SK-N-SH (cell line): ENCODE measurements around the gene TBL1XR1. TPM values are rescaled to one million over a fixed set of nuclear protein-coding genes. Genes with fewer than 3 reads are reported as not detected.

Source experiments
- CTCF ChIA-PET: fragments of 300-600, 350-600 bp; formaldehyde crosslinking; extraction: SDS; loops from one replicate; lab custom pipeline; 2021; lab: Yijun Ruan, JAX
- POLR2A ChIA-PET: fragments of 350-600 bp; sonication (Branson Sonifier 250); formaldehyde crosslinking; extraction: SDS; loops from one replicate; lab custom pipeline; 2020; ENCODE audit warnings: antibody characterized with exemption, inconsistent platforms; lab: Yijun Ruan, JAX
- DNase-seq: peaks from one replicate; pipeline ENCODE4 v3.0.0; 2012
- H2AFZ ChIP-seq: fragments of 200-600 bp; sonication (generic); 2 replicates; pipeline ENCODE4 v1.8.1; 2016; ENCODE audit warnings: antibody characterized with exemption, mild to moderate bottlenecking, low read depth
- H3F3A ChIP-seq: fragments of 200-600 bp; sonication (generic); replicated peaks from 2 replicates; pipeline ENCODE3; 2016; ENCODE audit warnings: antibody characterized with exemption, mild to moderate bottlenecking; ENCODE audit not compliant: insufficient read depth
- H3K27ac ChIP-seq, 2 experiments: fragments of 200-500 bp in 1 of 2; fragments of 200-600 bp in 1 of 2; sonication (Bioruptor generic) in 1 of 2; sonication (generic), shearing (Covaris generic) in 1 of 2; 2 replicates each; pipeline versions ENCODE4 v1.5.1 to v1.6.1; 2014 to 2016; ENCODE audit warnings: low read depth in 2 of 2, inconsistent platforms in 1 of 2, low read length in 1 of 2, mild to moderate bottlenecking in 1 of 2, mixed read lengths in 1 of 2
- H3K27me3 ChIP-seq: fragments of 200-600 bp; sonication (generic), shearing (Covaris generic); 2 replicates; pipeline ENCODE4 v1.6.1; 2016; ENCODE audit warnings: mixed run types; ENCODE audit not compliant: insufficient read depth
- H3K36me3 ChIP-seq, 2 experiments: fragments of 200-500 bp in 1 of 2; fragments of 200-600 bp in 1 of 2; sonication (Bioruptor generic) in 1 of 2; sonication (generic) in 1 of 2; replicated peaks in 1 of 2; 2 replicates each; pipeline versions ENCODE3 to v1.5.1; 2014 to 2016; ENCODE audit warnings: low read length in 1 of 2, mild to moderate bottlenecking in 1 of 2; ENCODE audit not compliant: insufficient read depth in 2 of 2, control insufficient read depth in 1 of 2
- H3K4me1 ChIP-seq, 2 experiments: fragments of 200-500 bp in 1 of 2; fragments of 200-600 bp in 1 of 2; sonication (Bioruptor generic) in 1 of 2; sonication (generic), shearing (Covaris generic) in 1 of 2; 2 replicates each; pipeline versions ENCODE4 v1.5.1 to v1.6.1; 2014 to 2016; ENCODE audit warnings: low read depth in 1 of 2, low read length in 1 of 2, mixed run types in 1 of 2; ENCODE audit not compliant: insufficient read depth in 2 of 2, control insufficient read depth in 1 of 2
- H3K4me2 ChIP-seq: fragments of 200-600 bp; sonication (generic), shearing (Covaris generic); 2 replicates; pipeline ENCODE4 v1.6.1; 2017; ENCODE audit warnings: mixed run types
- H3K4me3 ChIP-seq, 2 experiments: fragments of 200-500 bp in 1 of 2; fragments of 200-600 bp in 1 of 2; sonication (Bioruptor generic) in 1 of 2; sonication (generic), shearing (Covaris generic) in 1 of 2; 2 replicates each; pipeline versions ENCODE4 v1.5.1 to v1.8.1; 2014 to 2016; ENCODE audit warnings: low read depth in 2 of 2, inconsistent platforms in 1 of 2, low read length in 1 of 2, mild to moderate bottlenecking in 1 of 2, mixed read lengths in 1 of 2, moderate library complexity in 1 of 2
- H3K79me2 ChIP-seq: fragments of 200-600 bp; sonication (generic); 2 replicates; pipeline ENCODE4 v1.8.1; 2017; ENCODE audit warnings: mild to moderate bottlenecking; ENCODE audit not compliant: insufficient read depth
- H3K9ac ChIP-seq: fragments of 200-600 bp; sonication (generic); 2 replicates; pipeline ENCODE4 v1.6.1; 2017; ENCODE audit warnings: mixed run types
- H3K9me2 ChIP-seq: fragments of 200-600 bp; sonication (generic); 2 replicates; pipeline ENCODE4 v1.6.1; 2017; ENCODE audit warnings: mixed run types
- H3K9me3 ChIP-seq: fragments of 200-600 bp; sonication (generic); 2 replicates; pipeline ENCODE4 v1.6.1; 2017; ENCODE audit warnings: mixed run types, mild to moderate bottlenecking, moderate library complexity
- H4K20me1 ChIP-seq: fragments of 200-600 bp; sonication (generic); 2 replicates; pipeline ENCODE4 v1.6.1; 2017; ENCODE audit warnings: mild to moderate bottlenecking, mixed run types; ENCODE audit not compliant: insufficient read depth
- CHD2 ChIP-seq: fragments of 150-350 bp; IDR thresholded peaks from 2 replicates; pipeline ENCODE4 v1.6.1; 2018; ENCODE audit warnings: low read length; ENCODE audit not compliant: partially characterized antibody
- EP300 ChIP-seq, 2 experiments: IDR thresholded peaks; 2 replicates each; pipeline versions ENCODE4 v1.4.0 to v1.6.1; 2012; ENCODE audit warnings: borderline replicate concordance in 1 of 2, low read depth in 1 of 2, low read length in 1 of 2
- FOXM1 ChIP-seq: IDR thresholded peaks from 2 replicates; pipeline ENCODE4 v1.4.0; 2012; ENCODE audit warnings: low read depth, mild to moderate bottlenecking
- JUND ChIP-seq: IDR thresholded peaks from 2 replicates; pipeline ENCODE4 v1.4.0; 2012
- MAX ChIP-seq: IDR thresholded peaks from 2 replicates; pipeline ENCODE4 v1.4.0; 2012; ENCODE audit warnings: low read depth
- MEF2A ChIP-seq: IDR thresholded peaks from 2 replicates; pipeline ENCODE4 v1.4.0; 2012; ENCODE audit warnings: low read depth, borderline replicate concordance
- NRF1 ChIP-seq: IDR thresholded peaks from 2 replicates; pipeline ENCODE4 v1.6.1; 2012; ENCODE audit warnings: low read depth, mild to moderate bottlenecking, low read length
- POLR2AphosphoS5 ChIP-seq: IDR thresholded peaks from 2 replicates; pipeline ENCODE4 v1.6.1; 2012; ENCODE audit warnings: low read depth, low read length
- RAD21 ChIP-seq: IDR thresholded peaks from 2 replicates; pipeline ENCODE4 v1.6.1; 2012; ENCODE audit warnings: mild to moderate bottlenecking, low read length
- RXRA ChIP-seq: IDR thresholded peaks from 2 replicates; pipeline ENCODE4 v1.4.0; 2012; ENCODE audit warnings: low read depth, mild to moderate bottlenecking, borderline replicate concordance
- TEAD4 ChIP-seq: IDR thresholded peaks from 2 replicates; pipeline ENCODE4 v1.4.0; 2012; ENCODE audit warnings: mild to moderate bottlenecking, borderline replicate concordance; ENCODE audit not compliant: insufficient read depth
- USF2 ChIP-seq: fragments of 150-350 bp; IDR thresholded peaks from 2 replicates; pipeline ENCODE4 v1.6.1; 2017; ENCODE audit warnings: antibody characterized with exemption, low read length, low read depth, borderline replicate concordance
- YY1 ChIP-seq: IDR thresholded peaks from 2 replicates; pipeline ENCODE4 v1.4.0; 2012; ENCODE audit warnings: low read depth, mild to moderate bottlenecking
- WGBS: methylation state at CpG from one replicate; pipeline ENCODE4 v1.1.6; 2017; ENCODE audit warnings: low lambda C conversion rate; 5-methylcytosine and 5-hydroxymethylcytosine counted together
- polyA plus RNA-seq, 3 experiments: library from polyadenylated mRNA; depleted of rRNA; stranded (reverse); fragments of >200 nt; gene quantifications; 2 replicates each; pipeline ENCODE4 v1.2.3, GENCODE V29; 2012
- TF ChIP-seq, protein P1 (sequence below): IDR thresholded peaks from 2 replicates; pipeline ENCODE4; 2012
- TF ChIP-seq, protein P2 (sequence below): IDR thresholded peaks from 2 replicates; pipeline ENCODE4 v1.4.0; 2012; ENCODE audit warnings: low read depth, borderline replicate concordance

The TBL1XR1 gene
- polyA plus RNA-seq, 1 of the 3 experiments (the other 2 are of a cell fraction), result 20.9 TPM

DNA sequence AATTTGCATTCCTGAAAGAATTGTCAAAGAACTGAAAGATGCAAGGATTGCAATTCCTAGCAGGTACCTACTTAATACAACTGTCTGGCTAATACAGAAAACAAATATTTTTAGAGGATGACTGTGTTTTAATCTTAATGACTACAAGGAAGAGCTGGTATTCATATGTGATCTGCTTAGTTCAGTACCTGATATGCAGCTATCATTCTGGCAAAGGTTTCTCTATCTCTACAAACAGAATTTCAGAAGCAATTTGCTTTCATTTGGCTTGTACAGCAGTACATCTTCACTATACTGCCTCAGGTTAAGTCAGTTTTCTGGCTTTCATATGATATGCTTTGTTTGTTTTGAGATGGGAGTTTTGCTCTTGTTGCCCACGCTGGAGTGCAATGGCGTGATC, 51.3 kb downstream of the TBL1XR1 start:
- Histone ChIP-seq H3K36me3 (peaks cover 0 to 10% of the 10 kb centered on the region in 2 experiments), H3K4me1 (peaks cover 16 to 40% of the 10 kb centered on the region in 2 experiments), H3K9me3 (no peaks in the 10 kb centered on the region), H3K4me2 (peak overlapping the region; percentile 42; the same call in 1 of the 2 replicates), H2AFZ (no peak overlapping the region), H3K27me3 (no peaks in the 10 kb centered on the region), H4K20me1 (peaks cover 91% of the 10 kb centered on the region), H3F3A (peaks cover 27% of the 10 kb centered on the region), H3K4me3 (no peak overlapping the region), H3K27ac (peak overlapping the region; percentile 3 to 56; a peak in 2 of 4 replicates), H3K79me2 (peaks cover 99% of the 10 kb centered on the region), H3K9ac (no peak overlapping the region), H3K9me2 (no peaks in the 10 kb centered on the region)
- no peak for DNase-seq
- CTCF ChIA-PET, result no interaction called here
- POLR2A ChIA-PET, result no interaction called here
- 85% methylated on average over 2 of the region's 2 CpGs for WGBS
- no peak for TF ChIP-seq TEAD4

DNA sequence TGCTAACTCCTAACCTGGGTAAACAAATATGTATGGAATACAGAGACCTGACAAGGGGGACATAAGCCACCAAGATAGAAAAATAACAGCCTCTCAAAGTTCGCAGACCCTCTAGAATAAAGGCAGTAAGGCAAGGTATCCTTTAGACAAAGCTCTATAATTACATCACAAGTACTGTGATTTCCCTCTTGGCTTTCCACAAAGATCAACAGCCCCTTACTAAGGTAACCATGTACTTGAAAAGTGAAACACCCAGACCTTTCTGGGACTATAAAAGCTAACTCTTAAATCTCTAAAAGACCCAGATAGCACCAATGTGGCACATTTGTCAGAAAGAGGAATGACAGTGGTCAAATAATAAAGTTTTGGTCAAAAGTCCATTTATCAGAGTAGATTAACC, 51.9 kb downstream of the TBL1XR1 start:
- WGBS, result 89% methylated on average over 1 of the region's 1 CpG
- H3F3A ChIP-seq, result peaks cover 26% of the 10 kb centered on the region
- CTCF ChIA-PET, result interaction anchor here (1.1 kb wide), 1 partner anchor 9 kb away, joined by 3 read pairs; no protein-coding TSS in a partner anchor
- no peak for DNase-seq
- no peaks in the 10 kb centered on the region for H3K9me2 ChIP-seq
- H2AFZ ChIP-seq, result no peak overlapping the region
- no peak overlapping the region; a peak in 1 of 4 replicates for H3K27ac ChIP-seq
- H3K27me3 ChIP-seq, result no peaks in the 10 kb centered on the region
- no peaks in the 10 kb centered on the region for H3K9me3 ChIP-seq
- peaks cover 99% of the 10 kb centered on the region for H3K79me2 ChIP-seq
- H3K4me1 ChIP-seq, result peaks cover 13 to 36% of the 10 kb centered on the region in 2 experiments
- H3K4me3 ChIP-seq, result no peak overlapping the region
- H3K4me2 ChIP-seq, result no peak overlapping the region
- H4K20me1 ChIP-seq, result peaks cover 91% of the 10 kb centered on the region
- peaks cover 0 to 11% of the 10 kb centered on the region in 2 experiments for H3K36me3 ChIP-seq
- POLR2A ChIA-PET, result no interaction called here
- no peak overlapping the region for H3K9ac ChIP-seq
- no peak for TF ChIP-seq POLR2AphosphoS5
- TF ChIP-seq TEAD4, result no peak
- TF ChIP-seq MEF2A, result no peak
- no peak for TF ChIP-seq MAX
- TF ChIP-seq, protein P1, sequence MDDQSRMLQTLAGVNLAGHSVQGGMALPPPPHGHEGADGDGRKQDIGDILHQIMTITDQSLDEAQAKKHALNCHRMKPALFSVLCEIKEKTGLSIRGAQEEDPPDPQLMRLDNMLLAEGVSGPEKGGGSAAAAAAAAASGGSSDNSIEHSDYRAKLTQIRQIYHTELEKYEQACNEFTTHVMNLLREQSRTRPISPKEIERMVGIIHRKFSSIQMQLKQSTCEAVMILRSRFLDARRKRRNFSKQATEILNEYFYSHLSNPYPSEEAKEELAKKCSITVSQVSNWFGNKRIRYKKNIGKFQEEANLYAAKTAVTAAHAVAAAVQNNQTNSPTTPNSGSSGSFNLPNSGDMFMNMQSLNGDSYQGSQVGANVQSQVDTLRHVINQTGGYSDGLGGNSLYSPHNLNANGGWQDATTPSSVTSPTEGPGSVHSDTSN, result no peak
- no peak for TF ChIP-seq NRF1
- TF ChIP-seq EP300 (IDR thresholded peaks at IDR 0.05; ENCODE audit: borderline replicate concordance in 1 of 2, low read depth in 1 of 2, low read length in 1 of 2), result no peak
- TF ChIP-seq YY1, result no peak

- 81% methylated on average over 3 of the region's 3 CpGs for whole genome bisulfite sequencing
- no peak for TF ChIP-seq CHD2
- TF ChIP-seq USF2, result no peak
- TF ChIP-seq RAD21, result no peak
- TF ChIP-seq, protein P2, sequence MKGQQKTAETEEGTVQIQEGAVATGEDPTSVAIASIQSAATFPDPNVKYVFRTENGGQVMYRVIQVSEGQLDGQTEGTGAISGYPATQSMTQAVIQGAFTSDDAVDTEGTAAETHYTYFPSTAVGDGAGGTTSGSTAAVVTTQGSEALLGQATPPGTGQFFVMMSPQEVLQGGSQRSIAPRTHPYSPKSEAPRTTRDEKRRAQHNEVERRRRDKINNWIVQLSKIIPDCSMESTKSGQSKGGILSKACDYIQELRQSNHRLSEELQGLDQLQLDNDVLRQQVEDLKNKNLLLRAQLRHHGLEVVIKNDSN, result no peak
- TF ChIP-seq POLR2AphosphoS5, result no peak
- no peak for TF ChIP-seq RXRA
- no peak for TF ChIP-seq EP300 (IDR thresholded peaks at IDR 0.05; ENCODE audit: borderline replicate concordance in 1 of 2, low read depth in 1 of 2, low read length in 1 of 2)
- TF ChIP-seq FOXM1, result no peak
- TF ChIP-seq JUND, result no peak
Observed at GRCh38 chr3:177144922-177145321, 52.4 kb downstream of the TBL1XR1 start.

More at GRCh38 chr3:177144922-177145321, 52.4 kb downstream of the TBL1XR1 start:
- Histone ChIP-seq H3K36me3 (peaks cover 0 to 16% of the 10 kb centered on the region in 2 experiments), H3K9ac (no peak overlapping the region), H4K20me1 (peaks cover 91% of the 10 kb centered on the region), H3F3A (peaks cover 26% of the 10 kb centered on the region), H3K4me3 (no peak overlapping the region), H3K9me2 (no peaks in the 10 kb centered on the region), H3K27ac (no peak overlapping the region; a peak in 1 of 4 replicates), H3K79me2 (peaks cover 99% of the 10 kb centered on the region), H2AFZ (no peak overlapping the region), H3K4me1 (peaks cover 11 to 32% of the 10 kb centered on the region in 2 experiments), H3K4me2 (no peak overlapping the region), H3K9me3 (no peaks in the 10 kb centered on the region), H3K27me3 (no peaks in the 10 kb centered on the region)
- POLR2A ChIA-PET, result no interaction called here
- DNase-seq, result no peak
- CTCF ChIA-PET, result interaction anchor here (1.1 kb wide), 1 partner anchor 9 kb away, joined by 3 read pairs; no protein-coding TSS in a partner anchor
